CD4-positive, alpha-beta T cell treated with Interleukin-2 at 100 ng/mL for 4 hours (primary cell): ENCODE measurements around the gene GSTM1.
"Not testable (repeated sequence)": the region's sequence is repeated elsewhere in the genome, so short reads cannot be mapped to it uniquely, and the experiment has no call there.

Experiments
- DNase-seq: peaks from one replicate; pipeline ENCODE4 v3.0.0-alpha.2; 2020; ENCODE audit warnings: low spot score

Gene GSTM1

GRCh38 chr1:109697861-109698260 lies 10.2 kb downstream of the GSTM1 start:
- DNase-seq: not testable (repeated sequence)

DNA sequence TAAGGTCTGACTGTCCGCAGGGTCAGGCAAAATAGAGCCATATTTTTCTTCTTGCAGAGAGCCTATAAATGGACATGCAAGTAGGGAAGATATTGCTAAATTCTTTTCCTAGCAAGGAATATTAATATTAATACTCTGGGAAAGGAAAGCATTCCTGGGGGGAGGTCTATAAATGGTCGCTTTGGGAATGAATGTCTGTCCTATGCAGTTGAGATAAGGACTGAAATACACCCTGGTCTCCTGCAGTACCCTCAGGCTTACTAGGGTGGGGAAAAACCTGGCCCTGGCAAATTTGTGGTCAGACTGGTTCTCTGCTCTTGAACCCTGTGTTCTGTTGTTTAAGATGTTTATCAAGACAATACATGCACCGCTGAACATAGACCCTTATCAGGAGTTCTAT lies 15.3 kb downstream of the GSTM1 start:
- DNase-seq: not testable (repeated sequence)

DNA sequence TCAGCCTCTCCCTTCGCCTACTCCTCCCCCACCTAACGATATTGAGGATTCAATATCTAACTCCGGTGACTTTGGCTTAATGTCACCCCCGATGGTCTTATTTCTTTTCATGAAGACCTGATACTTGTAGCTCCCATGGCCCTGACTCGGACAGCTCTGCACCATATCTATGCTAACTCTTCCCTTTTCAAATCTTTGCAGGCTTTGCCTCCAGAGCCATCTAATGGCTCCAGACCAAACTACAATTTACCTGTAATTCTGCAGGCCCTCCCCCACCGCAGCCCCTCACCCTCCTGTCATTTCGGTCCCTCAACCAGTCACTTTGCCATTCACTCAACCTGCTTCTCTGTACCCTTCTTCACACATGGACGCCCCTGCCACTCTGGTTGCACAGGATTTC lies 16.6 kb downstream of the GSTM1 start:
- DNase-seq: no peak

DNA sequence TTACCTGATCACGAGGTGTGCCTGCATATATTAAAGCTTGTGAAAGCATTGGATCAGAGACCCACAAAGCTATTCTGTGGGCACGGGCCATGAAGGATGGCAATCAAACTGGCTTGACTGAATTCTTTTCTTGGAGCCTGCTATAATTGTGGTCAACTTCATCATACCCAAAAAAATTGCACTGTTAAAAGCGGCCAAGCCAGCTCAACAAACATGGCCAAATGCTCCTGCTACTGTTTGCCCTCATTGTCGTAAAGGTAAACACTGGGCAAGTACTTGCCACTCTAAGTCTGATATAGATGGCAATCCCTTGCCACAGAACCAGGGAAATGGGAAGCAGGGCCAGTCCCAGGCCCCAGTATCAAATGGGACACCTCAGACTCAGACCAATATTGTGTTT lies 17.8 kb downstream of the GSTM1 start:
- DNase-seq: no peak

DNA sequence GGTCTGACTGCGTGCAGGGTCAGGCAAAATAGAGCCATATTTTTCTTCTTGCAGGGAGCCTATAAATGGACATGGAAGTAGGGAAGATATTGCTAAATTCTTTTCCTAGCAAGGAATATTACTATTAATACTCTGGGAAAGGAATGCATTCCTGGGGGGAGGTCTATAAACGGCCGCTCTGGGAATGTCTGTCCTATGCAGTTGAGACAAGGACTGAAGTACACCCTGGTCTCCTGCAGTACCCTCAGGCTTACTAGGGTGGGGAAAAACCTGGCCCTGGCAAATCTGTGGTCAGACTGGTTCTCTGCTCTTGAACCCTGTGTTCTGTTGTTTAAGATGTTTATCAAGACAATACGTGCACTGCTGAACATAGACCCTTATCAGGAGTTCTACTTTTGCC lies 21.3 kb downstream of the GSTM1 start:
- not testable (repeated sequence) for DNase-seq

DNA sequence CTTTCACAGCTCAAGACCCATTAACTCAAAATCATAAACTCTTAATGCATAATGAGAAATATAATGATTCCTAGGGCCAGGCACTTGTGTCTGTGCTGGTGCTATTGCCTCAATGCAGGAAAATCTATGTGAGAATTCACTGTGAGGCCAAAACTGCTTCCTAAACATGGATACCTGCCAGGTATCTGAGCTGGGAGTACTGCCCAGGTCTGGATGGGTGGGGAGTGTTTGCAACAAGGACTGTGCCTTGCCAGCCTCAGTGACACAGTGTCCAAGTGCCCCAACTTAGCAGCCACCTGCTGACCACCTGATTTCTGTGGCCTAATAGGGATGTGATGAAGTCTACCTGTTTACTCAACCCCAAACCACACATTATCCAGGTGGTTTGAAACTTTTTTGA lies 22.2 kb downstream of the GSTM1 start:
- DNase-seq: not testable (repeated sequence)

DNA sequence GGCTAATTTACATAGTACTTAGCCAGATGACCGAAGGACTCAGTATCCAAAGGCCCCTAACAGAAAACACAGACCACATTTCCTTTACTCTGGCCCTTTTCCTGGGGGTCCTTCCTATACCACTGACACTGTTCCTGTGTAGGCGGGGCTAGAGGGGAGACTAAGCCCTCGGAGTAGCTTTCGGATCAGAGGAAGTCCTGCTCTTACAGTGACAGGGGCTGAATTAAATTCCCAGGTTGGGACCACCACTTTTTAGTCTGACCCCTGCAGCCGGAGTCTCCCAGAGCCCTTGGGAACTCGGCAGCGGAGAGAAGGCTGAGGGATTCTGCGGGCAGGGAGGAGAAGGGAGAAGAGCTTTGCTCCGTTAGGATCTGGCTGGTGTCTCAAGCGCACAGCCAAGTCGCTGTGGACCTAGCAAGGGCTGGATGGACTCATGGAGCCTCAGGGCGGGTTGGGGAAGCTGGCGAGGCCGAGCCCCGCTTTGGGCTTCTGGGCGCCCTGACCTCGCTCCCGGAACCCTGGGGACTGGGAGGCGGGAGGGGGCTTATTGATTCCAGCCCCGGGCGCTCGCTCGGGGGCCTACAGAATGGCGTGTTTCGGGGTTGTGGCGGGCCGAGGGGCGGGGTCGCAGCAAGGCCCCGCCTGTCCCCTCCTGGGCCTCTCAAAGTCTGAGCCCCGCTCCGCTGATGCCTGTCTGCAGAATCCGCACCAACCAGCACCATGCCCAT lies 24.1 kb downstream of the GSTM1 start, which contains the start of gene GSTM5:
Gene GSTM5 (plus strand): TSS at position 659 of the 728 bp plus-strand sequence. CDS start 62 bp downstream, at position 721.
- DNase-seq: not testable (repeated sequence)

DNA sequence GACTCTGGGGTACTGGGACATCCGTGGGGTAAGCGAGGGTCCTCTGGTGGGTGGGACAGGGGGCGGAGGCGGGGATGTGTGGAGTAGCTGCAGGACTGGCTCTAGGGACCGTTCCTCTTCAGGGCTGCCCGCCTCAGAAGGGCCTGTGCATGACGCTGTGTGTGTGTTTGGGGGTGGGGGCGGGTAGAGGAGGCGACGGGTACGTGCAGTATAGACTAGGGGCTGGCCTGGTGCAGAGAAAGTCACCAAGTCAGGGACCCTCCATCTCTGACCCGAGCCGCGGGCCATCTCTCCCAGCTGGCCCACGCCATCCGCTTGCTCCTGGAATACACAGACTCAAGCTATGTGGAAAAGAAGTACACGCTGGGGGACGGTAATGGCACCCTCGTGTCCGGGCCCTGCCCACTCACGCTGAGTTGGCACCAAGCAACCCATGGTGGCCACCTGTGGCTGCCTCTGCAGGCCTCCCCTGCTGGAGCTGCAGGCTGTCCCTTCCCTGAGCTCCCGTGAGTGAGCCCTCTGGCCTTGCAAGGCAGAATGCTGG lies 24.8 kb downstream of the GSTM1 start:
- DNase-seq: no peak

DNA sequence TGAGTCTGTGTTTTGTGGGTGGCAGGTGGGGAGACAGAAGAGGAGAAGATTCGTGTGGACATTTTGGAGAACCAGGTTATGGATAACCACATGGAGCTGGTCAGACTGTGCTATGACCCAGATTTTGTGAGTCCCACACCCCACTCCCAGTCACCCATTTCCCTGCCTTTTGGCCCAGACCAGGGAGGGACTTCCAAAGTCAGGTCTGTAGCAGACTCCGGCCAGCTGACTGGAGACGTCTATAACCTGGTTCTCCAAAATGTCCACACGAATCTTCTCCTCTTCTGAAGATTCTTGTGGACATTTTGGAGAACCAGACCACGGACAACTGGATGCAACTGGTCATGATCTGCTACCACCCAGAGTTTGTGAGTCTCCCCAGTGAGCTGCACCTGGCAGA lies 26.0 kb downstream of the GSTM1 start:
- DNase-seq: no peak

- DNase-seq: no peak
Observed at GRCh38 chr1:109714661-109715372, 27.2 kb downstream of the GSTM1 start.

DNA sequence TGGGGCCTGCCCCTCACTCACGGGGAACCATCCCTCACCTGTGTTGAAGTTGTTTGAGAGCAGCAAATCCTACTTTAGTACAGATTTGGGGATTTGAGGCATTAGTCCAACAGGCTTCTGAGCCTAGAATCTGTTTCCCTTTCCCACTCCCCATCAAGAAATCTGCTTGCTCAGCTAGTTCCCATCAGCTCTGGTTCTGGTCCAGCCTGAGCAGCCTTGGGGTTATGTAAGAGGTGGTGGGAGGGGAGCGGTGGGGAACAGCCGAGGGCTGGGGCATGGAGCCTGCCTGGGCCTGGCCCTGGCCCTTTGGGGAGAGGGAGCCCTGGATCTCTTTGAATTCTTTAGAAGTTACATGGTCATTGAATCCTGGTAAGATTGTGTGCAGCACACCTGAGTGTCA lies 28.5 kb downstream of the GSTM1 start:
- DNase-seq: no peak

DNA sequence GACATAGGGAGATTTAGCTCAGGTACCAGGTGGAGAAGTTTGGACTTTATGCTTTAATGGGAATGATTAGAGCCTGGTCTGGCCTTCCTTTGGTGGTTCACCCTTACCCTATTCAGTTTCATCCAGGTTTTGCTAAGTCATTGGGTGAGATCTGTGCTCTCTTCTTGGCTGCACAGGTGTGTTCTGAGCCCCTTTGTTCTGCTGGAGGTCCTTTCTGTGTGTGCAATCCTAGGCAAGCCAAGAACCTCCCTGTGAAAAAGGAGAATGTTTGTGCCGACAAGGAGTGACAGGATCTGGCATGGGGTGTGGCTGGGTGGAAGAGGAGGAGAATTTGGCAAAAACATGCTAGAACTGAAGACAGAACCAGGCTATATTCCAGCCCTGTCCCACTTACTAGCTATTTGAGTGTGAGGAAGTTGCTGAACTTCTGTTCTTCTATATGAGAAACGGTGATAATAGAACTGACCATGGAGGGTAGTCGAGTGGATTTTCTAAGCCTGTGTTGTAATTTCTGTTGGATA lies 29.0 kb downstream of the GSTM1 start:
- DNase-seq: no peak

DNA sequence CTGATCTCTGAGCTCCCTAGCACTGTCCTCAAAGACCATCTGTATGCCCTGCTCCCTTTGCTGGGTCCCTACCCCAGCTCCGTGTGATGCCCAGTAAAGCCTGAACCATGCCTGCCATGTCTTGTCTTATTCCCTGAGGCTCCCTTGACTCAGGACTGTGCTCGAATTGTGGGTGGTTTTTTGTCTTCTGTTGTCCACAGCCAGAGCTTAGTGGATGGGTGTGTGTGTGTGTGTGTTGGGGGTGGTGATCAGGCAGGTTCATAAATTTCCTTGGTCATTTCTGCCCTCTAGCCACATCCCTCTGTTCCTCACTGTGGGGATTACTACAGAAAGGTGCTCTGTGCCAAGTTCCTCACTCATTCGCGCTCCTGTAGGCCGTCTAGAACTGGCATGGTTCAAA lies 30.1 kb downstream of the GSTM1 start:
- no peak for DNase-seq

DNA sequence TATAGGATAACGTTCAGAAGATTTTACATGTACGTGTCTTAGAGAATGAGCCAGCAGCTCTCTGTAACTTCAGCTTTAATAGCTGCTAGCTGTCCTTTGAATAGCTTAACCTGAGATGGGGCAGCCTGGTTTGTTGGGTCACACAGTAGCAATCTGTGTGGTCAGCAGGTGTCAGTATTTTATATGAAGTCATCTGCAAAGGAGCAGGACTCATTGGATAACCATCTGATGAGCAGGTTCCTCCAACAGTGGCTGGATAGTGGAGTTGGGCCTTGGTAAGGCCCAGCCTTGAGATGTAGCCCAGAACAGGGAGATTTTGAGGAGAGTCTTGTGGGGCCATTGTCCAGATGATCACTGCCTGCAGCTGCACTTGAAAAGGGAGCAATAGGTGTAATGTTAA lies 30.9 kb downstream of the GSTM1 start:
- no peak for DNase-seq

GRCh38 chr1:109719337-109719837 lies 31.8 kb downstream of the GSTM1 start:
- DNase-seq: no peak

DNA sequence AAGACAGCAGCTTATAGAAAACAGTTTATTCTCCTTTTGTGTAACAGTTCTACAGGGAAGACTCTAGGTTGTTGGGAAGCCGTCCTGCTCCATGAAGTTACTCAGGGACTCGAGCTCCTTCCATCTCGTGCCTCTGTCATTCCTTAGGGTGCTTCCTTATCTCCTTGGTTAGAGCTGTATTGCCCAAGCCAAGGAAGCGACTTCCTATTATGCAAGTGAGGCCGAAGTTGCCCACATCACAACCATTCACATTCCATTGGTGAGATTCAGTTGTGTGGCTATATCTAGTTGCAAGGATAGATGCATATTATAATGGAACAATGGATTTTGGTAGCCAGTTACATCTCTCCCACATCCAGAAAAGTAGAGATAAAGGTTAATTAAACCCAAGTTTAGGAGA lies 33.4 kb downstream of the GSTM1 start:
- no peak for DNase-seq

GRCh38 chr1:109721971-109722370 lies 34.4 kb downstream of the GSTM1 start:
- no peak for DNase-seq

- DNase-seq: no peak
Observed at GRCh38 chr1:109722908-109723691, 35.5 kb downstream of the GSTM1 start.

GRCh38 chr1:109724933-109725332 lies 37.3 kb downstream of the GSTM1 start:
- no peak for DNase-seq

DNA sequence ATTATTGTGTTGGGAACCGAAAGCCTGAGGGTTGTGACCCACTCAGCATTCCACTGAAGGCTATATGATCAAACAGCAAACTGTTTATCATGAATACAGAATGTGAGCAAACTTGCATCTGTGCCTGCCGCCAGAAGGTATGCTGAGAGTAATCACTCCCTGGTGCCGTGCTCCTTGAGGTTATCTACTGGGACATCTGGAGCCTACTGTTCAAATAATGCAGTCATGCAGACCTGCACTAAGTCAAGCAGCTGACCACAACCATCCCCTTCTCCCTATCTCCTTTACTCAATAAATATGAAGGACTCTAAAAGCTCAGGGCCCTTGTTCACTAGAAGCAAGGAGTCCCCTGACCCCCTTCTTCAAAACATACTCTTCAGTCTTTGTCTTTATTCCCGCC lies 37.9 kb downstream of the GSTM1 start:
- DNase-seq: no peak

- DNase-seq: no peak
Observed at GRCh38 chr1:109726007-109726406, 38.4 kb downstream of the GSTM1 start.

GRCh38 chr1:109726728-109727373 lies 39.2 kb downstream of the GSTM1 start:
- DNase-seq: no peak
